Activated CD8-positive, alpha-beta memory T cell treated with anti-CD3 and anti-CD28 coated beads, Interleukin-2, amount 10 ng/mL, durations not matched to agents 7 days and 5 days (primary cell): ENCODE data around the gene SLC16A5. TPM values are rescaled to one million over a fixed set of nuclear protein-coding genes. Genes with fewer than 3 reads are reported as not detected.

Experiments
- ATAC-seq: fragments of 150-1000 bp; cut with Tn5 transposase; one replicate; pipeline ENCODE4 v1.10.0; 2021; ENCODE audit warnings: moderate library complexity
- CTCF ChIA-PET: fragments of 350-600 bp; sonication (Branson Sonifier 250); formaldehyde crosslinking; loops from one replicate; lab custom pipeline; 2021; ENCODE audit warnings: antibody characterized with exemption; lab: Charles Lee
- DNase-seq: peaks from one replicate; pipeline ENCODE4 v3.0.0-alpha.2; 2020
- H3K27ac Mint-ChIP-seq: one replicate; pipeline ENCODE4 v1.8.0; 2021; ENCODE audit warnings: mild to moderate bottlenecking, mixed read lengths
- H3K27me3 Mint-ChIP-seq: one replicate; pipeline ENCODE4 v1.8.0; 2021; ENCODE audit warnings: mixed read lengths
- H3K36me3 Mint-ChIP-seq: one replicate; pipeline ENCODE4 v1.8.0; 2021; ENCODE audit warnings: mild to moderate bottlenecking, mixed read lengths
- H3K4me1 Mint-ChIP-seq: one replicate; pipeline ENCODE4 v1.8.0; 2021; ENCODE audit warnings: mixed read lengths
- H3K4me3 Mint-ChIP-seq: one replicate; pipeline ENCODE4 v1.8.0; 2021; ENCODE audit warnings: mild to moderate bottlenecking, moderate library complexity, mixed read lengths
- H3K9me3 Mint-ChIP-seq: one replicate; pipeline ENCODE4 v1.8.0; 2022; ENCODE audit warnings: low read depth, mixed read lengths
- total RNA-seq, 2 experiments: library from RNA; stranded (reverse); gene quantifications; one replicate each; pipeline ENCODE4 v1.2.3, GENCODE V29; 2021

Gene SLC16A5
- total RNA-seq, 2 experiments from 2014 or later: 2.3 to 3.2 TPM

GRCh38 chr17:75081611-75082540 lies 5.9 kb upstream of the SLC16A5 start:
- Mint-ChIP-seq H3K27ac (no peak overlapping the region), H3K36me3 (no peaks in the 10 kb centered on the region), H3K9me3 (no peaks in the 10 kb centered on the region), H3K4me3 (no peak overlapping the region), H3K4me1 (peaks cover 28% of the 10 kb centered on the region), H3K27me3 (no peaks in the 10 kb centered on the region)
- ATAC-seq (no peak), DNase-seq (no peak)
- CTCF ChIA-PET: no interaction called here

DNA sequence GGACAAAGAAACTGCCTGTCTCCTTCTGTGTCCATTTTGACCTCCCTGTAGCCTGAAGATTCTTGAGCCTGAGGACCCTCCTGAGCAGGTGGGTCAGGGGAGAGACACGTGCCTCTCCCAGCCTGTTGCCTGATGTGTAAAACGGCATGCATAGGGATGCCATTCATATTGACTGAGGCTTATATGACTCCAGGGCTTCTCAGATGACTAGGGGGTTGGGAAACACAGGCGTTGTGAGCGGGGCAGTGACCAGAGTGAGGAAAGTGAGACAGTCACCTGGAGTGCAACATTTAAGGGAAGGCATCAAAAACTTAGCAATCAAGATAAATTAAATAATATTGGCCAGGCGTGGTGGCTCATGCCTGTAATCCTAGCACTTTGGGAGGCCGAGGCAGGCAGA lies 5.1 kb upstream of the SLC16A5 start:
- no peaks in the 10 kb centered on the region for H3K27me3 Mint-ChIP-seq
- H3K36me3 Mint-ChIP-seq: no peaks in the 10 kb centered on the region
- no peak overlapping the region for H3K4me3 Mint-ChIP-seq
- H3K27ac Mint-ChIP-seq: no peak overlapping the region
- peaks cover 28% of the 10 kb centered on the region for H3K4me1 Mint-ChIP-seq
- H3K9me3 Mint-ChIP-seq: no peaks in the 10 kb centered on the region
- CTCF ChIA-PET: no interaction called here
- no peak for ATAC-seq
- no peak for DNase-seq

- DNase-seq: no peak
- Mint-ChIP-seq H3K27ac (peak overlapping the region; percentile 14), H3K9me3 (no peaks in the 10 kb centered on the region), H3K4me3 (no peak overlapping the region), H3K36me3 (no peaks in the 10 kb centered on the region), H3K27me3 (no peaks in the 10 kb centered on the region), H3K4me1 (peaks cover 29% of the 10 kb centered on the region)
- CTCF ChIA-PET: interaction anchor here (1.3 to 1.5 kb wide), 4 partner anchors 14 to 124 kb away, joined by 3 to 4 read pairs (median 4); partner anchors contain the start of gene NT5C
- ATAC-seq: no peak
These were observed 3.6 kb upstream of the SLC16A5 start for GRCh38 chr17:75084039-75084660.

DNA sequence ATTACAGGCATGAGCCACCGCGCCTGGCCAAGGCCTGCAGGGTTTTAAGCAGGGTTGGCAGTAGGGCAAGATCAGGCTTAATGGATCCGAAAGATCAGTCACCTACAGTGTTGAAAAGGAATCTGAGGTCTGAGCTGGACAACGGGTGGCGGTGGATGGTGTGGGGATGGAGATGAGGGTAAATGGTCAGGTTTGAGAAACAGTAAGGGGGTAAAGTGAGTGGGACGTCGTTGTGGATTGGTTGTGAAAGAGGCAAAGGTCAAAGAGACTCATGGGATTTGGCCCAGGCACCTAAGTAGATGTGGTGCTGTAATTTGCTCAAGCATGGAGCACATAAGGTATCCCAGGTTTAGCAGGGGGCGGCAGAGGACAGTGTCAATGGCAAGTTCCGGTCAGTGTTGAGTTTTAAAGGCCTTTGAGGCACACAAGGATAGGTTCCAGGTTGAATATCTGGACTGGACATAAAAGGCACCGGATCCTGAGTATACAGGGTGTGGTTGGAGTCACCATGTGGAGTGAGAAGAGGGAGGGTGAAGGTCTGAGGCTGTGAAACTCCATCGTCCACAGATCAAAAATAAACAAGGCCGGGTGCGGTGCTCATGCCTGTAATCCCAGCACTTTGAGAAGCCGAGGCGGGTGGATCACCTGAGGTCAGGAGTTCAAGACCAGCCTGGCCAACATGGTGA lies 1.1 kb upstream of the SLC16A5 start:
- H3K27ac Mint-ChIP-seq: no peak overlapping the region
- H3K9me3 Mint-ChIP-seq: no peaks in the 10 kb centered on the region
- no peak overlapping the region for H3K4me3 Mint-ChIP-seq
- CTCF ChIA-PET: interaction anchor here (1.9 to 2.5 kb wide), 2 partner anchors 19 to 45 kb away, joined by 4 to 9 read pairs; partner anchors contain the start of gene NT5C
- H3K27me3 Mint-ChIP-seq: no peaks in the 10 kb centered on the region
- DNase-seq (no peak), ATAC-seq (no peak)
- no peaks in the 10 kb centered on the region for H3K36me3 Mint-ChIP-seq
- peaks cover 32% of the 10 kb centered on the region for H3K4me1 Mint-ChIP-seq

DNA sequence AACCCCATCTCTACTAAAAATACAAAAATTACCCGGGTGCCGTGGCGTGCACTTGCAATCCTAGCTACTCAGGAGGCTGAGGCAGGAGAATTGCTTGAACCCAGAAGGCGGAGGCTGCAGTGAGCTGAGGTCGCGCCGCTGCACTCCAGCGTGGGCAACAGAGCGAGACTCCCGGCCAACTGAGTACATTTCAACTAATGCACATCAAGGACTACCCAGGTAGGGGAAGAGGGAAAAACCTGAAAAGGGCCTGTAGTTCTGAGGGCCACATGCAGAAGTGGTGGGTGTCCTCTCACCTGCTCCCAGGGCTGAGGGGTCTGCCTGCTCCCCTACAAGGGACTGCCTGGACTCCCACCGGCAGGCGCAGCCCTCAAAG lies 584 bp upstream of the SLC16A5 start:
- Mint-ChIP-seq H3K4me3 (peak overlapping the region; percentile 53), H3K36me3 (no peaks in the 10 kb centered on the region), H3K27ac (no peak overlapping the region), H3K4me1 (peaks cover 32% of the 10 kb centered on the region), H3K9me3 (no peaks in the 10 kb centered on the region), H3K27me3 (no peaks in the 10 kb centered on the region)
- CTCF ChIA-PET: interaction anchor here (1.1 to 2.5 kb wide), 7 partner anchors 18 to 175 kb away, joined by 3 to 9 read pairs (median 3); partner anchors contain the start of genes MRPS7 and NT5C
- ATAC-seq (no peak), DNase-seq (no peak)

- H3K27ac Mint-ChIP-seq: no peak overlapping the region
- no peak for DNase-seq
- H3K4me1 Mint-ChIP-seq: peaks cover 31% of the 10 kb centered on the region
- no peaks in the 10 kb centered on the region for H3K27me3 Mint-ChIP-seq
- H3K9me3 Mint-ChIP-seq: no peaks in the 10 kb centered on the region
- H3K4me3 Mint-ChIP-seq: peak overlapping the region; percentile 66
- peak; percentile 4 for ATAC-seq
- H3K36me3 Mint-ChIP-seq: no peaks in the 10 kb centered on the region
- CTCF ChIA-PET: interaction anchor here (0.7 to 2.5 kb wide), 13 partner anchors 9 to 173 kb away, joined by 3 to 9 read pairs (median 3); partner anchors contain the start of genes MRPS7, NT5C and SUMO2
These were observed 987 bp downstream of the SLC16A5 start for GRCh38 chr17:75088465-75089417.

DNA sequence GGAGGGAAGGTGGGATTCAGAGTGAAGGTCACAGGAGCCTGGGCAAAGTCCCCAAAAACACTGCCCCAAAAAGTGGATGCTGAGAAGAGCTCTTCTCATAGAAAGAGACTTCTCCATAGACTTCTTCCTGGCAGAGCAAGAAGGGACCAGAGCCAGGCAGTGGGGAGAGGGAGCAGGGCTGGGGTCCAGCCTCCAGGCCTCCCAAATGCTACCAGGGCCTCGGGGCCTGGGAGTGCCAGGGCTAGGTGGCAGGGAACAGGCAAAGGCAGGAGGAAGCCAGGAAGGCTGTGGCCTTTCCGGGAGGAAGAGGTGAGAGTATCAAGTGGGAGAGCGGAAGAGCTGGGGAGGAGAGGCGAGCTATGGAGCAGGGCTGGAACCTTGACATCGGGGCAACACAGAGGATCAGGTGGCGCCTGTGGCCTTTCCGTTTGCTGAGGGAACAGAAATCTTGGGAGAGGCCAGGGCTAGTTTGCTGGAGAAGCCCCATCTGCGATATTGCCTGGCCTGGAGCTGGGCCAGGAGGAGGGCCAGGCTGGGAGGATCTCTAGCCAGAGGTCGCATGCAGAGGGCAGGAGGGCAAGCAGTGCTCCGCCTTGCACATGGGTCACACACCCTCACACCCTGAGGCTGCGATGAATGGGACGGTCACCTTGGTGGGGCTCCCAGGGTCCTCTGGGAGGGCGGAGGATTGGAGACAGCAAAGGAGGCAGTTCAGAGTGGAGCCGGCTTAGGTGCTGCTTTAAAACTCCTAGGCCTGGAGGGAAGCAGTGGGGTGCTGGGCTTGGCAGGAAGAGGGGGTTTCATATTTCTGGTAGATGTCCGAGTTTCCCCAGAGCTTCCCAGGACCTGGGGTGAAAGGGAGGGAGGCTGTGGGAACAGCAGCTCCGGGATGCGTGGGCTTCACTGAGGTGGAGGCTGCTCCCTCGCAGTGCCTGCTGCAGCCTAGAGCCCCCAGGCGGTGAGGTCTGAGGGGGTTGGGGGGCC lies 3.4 kb downstream of the SLC16A5 start:
- Mint-ChIP-seq H3K27me3 (no peaks in the 10 kb centered on the region), H3K36me3 (no peaks in the 10 kb centered on the region), H3K4me3 (no peak overlapping the region), H3K9me3 (no peaks in the 10 kb centered on the region), H3K27ac (no peak overlapping the region), H3K4me1 (peaks cover 20% of the 10 kb centered on the region)
- ATAC-seq: no peak
- CTCF ChIA-PET: interaction anchor here (1.0 kb wide), 1 partner anchor 15 kb away, joined by 4 read pairs; no protein-coding TSS in a partner anchor
- DNase-seq: no peak

DNA sequence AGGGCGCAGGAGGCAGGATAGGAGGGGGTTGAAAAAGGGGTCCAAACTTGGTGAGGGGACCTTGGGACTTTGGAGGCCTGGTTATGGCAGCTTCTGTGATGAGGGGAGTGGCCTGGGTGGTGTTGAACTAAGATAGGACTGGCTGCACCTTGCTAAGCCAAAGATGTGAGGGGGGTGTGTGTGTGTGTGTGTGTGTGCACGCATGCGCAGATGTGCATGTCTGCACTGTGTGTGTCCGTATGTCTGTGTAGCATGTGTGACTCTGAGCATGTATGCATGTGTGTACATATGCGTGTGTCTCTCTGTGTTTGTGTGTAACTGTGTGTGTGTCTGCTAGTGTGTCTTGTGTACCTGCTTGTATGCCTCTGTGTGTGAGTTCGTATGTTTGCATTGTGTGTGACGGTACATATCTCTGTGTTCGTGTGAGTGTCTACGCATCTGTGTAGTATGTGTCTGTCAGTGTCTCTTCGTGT lies 4.1 kb downstream of the SLC16A5 start:
- no peak overlapping the region for H3K27ac Mint-ChIP-seq

GRCh38 chr17:75093548-75094158 lies 5.9 kb downstream of the SLC16A5 start:
- Mint-ChIP-seq H3K27me3 (no peaks in the 10 kb centered on the region), H3K4me1 (peaks cover 8% of the 10 kb centered on the region), H3K4me3 (no peak overlapping the region), H3K9me3 (no peaks in the 10 kb centered on the region), H3K27ac (no peak overlapping the region), H3K36me3 (no peaks in the 10 kb centered on the region)
- ATAC-seq: no peak
- CTCF ChIA-PET: interaction anchor here (0.8 kb wide), 1 partner anchor 13 kb away, joined by 3 read pairs; no protein-coding TSS in a partner anchor
- no peak for DNase-seq

More for the DNA sequence above, 4.1 kb downstream of the SLC16A5 start:
- H3K27me3 Mint-ChIP-seq: no peaks in the 10 kb centered on the region
- CTCF ChIA-PET: no interaction called here
- DNase-seq: no peak
- H3K4me3 Mint-ChIP-seq: no peak overlapping the region
- no peaks in the 10 kb centered on the region for H3K9me3 Mint-ChIP-seq
- H3K36me3 Mint-ChIP-seq: no peaks in the 10 kb centered on the region
- no peak for ATAC-seq
- peaks cover 15% of the 10 kb centered on the region for H3K4me1 Mint-ChIP-seq

GRCh38 chr17:75094871-75095399 lies 7.2 kb downstream of the SLC16A5 start:
- DNase-seq (no peak), ATAC-seq (no peak)
- CTCF ChIA-PET: interaction anchor here (2.9 kb wide), 1 partner anchor 11 kb away, joined by 6 read pairs; no protein-coding TSS in a partner anchor
- H3K4me1 Mint-ChIP-seq: no peaks in the 10 kb centered on the region
- H3K36me3 Mint-ChIP-seq: no peaks in the 10 kb centered on the region
- H3K4me3 Mint-ChIP-seq: no peak overlapping the region
- H3K27ac Mint-ChIP-seq: no peak overlapping the region
- H3K9me3 Mint-ChIP-seq: no peaks in the 10 kb centered on the region
- no peaks in the 10 kb centered on the region for H3K27me3 Mint-ChIP-seq
